WTC11 (cell line): ENCODE measurements around the gene RAI14. TPM values are rescaled to one million over a fixed set of nuclear protein-coding genes. Genes with fewer than 3 reads are reported as not detected.

Source experiments
- ATAC-seq: fragments of 200-7000 bp; cut with Tn5 transposase; 2 replicates; pipeline ENCODE4 v1.10.0; 2021; ENCODE audit warnings: mild to moderate bottlenecking, moderate library complexity
- CTCF ChIA-PET: fragments of 300-600 bp; sonication (Branson Sonifier 250); formaldehyde crosslinking; loops from one replicate; lab custom pipeline; 2021; ENCODE audit warnings: antibody characterized with exemption; lab: Charles Lee
- POLR2A ChIA-PET: fragments of 350-600 bp; sonication (Branson Sonifier 250); formaldehyde crosslinking; loops from one replicate; lab custom pipeline; 2021; ENCODE audit warnings: antibody characterized with exemption; lab: Charles Lee
- DNase-seq: peaks from one replicate; pipeline ENCODE4 v3.0.0; 2021; ENCODE audit warnings: low spot score
- H3K27ac Mint-ChIP-seq: 2 replicates; pipeline ENCODE4 v1.8.0; 2021; ENCODE audit warnings: mixed read lengths
- H3K27me3 Mint-ChIP-seq: 2 replicates; pipeline ENCODE4 v1.8.0; 2021; ENCODE audit warnings: low read depth, mild to moderate bottlenecking, moderate library complexity, mixed read lengths
- H3K36me3 Mint-ChIP-seq: 2 replicates; pipeline ENCODE4 v1.8.0; 2021; ENCODE audit warnings: mixed read lengths
- H3K4me1 Mint-ChIP-seq: 2 replicates; pipeline ENCODE4 v1.8.0; 2022; ENCODE audit warnings: mixed read lengths
- H3K4me3 Mint-ChIP-seq: 2 replicates; pipeline ENCODE4 v1.8.0; 2021; ENCODE audit warnings: mild to moderate bottlenecking, moderate library complexity, mixed read lengths
- H3K9me3 Mint-ChIP-seq: 2 replicates; pipeline ENCODE4 v1.8.0; 2021; ENCODE audit warnings: mixed read lengths
- ARID4B ChIP-seq: sonication (generic); formaldehyde crosslinking; IDR thresholded peaks from 2 replicates; pipeline ENCODE4 v1.8.0; 2023; ENCODE audit warnings: missing genetic modification reagents, mild to moderate bottlenecking, borderline replicate concordance
- ATF2 ChIP-seq: sonication (generic); formaldehyde crosslinking; IDR thresholded peaks from 2 replicates; pipeline ENCODE4 v1.8.1; 2022; ENCODE audit warnings: low read depth, missing genetic modification reagents, borderline replicate concordance
- CREB1 ChIP-seq: sonication (generic); formaldehyde crosslinking; IDR thresholded peaks from 2 replicates; pipeline ENCODE4 v1.8.0; 2023; ENCODE audit warnings: mild to moderate bottlenecking, missing genetic modification reagents
- ZNF219 ChIP-seq: sonication (generic); formaldehyde crosslinking; IDR thresholded peaks from 2 replicates; pipeline ENCODE4 v1.8.0; 2023; ENCODE audit warnings: missing genetic modification reagents, mild to moderate bottlenecking, borderline replicate concordance
- ZNF232 ChIP-seq: sonication (generic); formaldehyde crosslinking; IDR thresholded peaks from 2 replicates; pipeline ENCODE4 v1.8.0; 2022; ENCODE audit warnings: mild to moderate bottlenecking, missing genetic modification reagents
- total RNA-seq: library from RNA; stranded (reverse); gene quantifications from 3 replicates; pipeline ENCODE4 v1.2.3, GENCODE V29; 2021
- TF ChIP-seq, protein P1 (sequence below): fragments of 250-450 bp; sonication (Bioruptor Pico); IDR thresholded peaks from 2 replicates; pipeline ENCODE4 v1.9.0; 2021; ENCODE audit warnings: moderate library complexity, mild to moderate bottlenecking, inconsistent platforms, borderline replicate concordance
- TF ChIP-seq, protein P2 (sequence below): sonication (generic); formaldehyde crosslinking; IDR thresholded peaks from 2 replicates; pipeline ENCODE4 v1.8.0; 2022; ENCODE audit warnings: missing genetic modification reagents

Gene RAI14
- total RNA-seq, 1 experiment from 2014 or later = 185 TPM

GRCh38 chr5:34675857-34676256, 19.7 kb downstream of the RAI14 start (continued):
- TF ChIP-seq, protein P1, sequence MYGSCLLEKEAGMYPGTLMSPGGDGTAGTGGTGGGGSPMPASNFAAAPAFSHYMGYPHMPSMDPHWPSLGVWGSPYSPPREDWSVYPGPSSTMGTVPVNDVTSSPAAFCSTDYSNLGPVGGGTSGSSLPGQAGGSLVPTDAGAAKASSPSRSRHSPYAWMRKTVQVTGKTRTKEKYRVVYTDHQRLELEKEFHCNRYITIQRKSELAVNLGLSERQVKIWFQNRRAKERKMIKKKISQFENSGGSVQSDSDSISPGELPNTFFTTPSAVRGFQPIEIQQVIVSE (CRISPR knock-in tag) = no peak

DNA sequence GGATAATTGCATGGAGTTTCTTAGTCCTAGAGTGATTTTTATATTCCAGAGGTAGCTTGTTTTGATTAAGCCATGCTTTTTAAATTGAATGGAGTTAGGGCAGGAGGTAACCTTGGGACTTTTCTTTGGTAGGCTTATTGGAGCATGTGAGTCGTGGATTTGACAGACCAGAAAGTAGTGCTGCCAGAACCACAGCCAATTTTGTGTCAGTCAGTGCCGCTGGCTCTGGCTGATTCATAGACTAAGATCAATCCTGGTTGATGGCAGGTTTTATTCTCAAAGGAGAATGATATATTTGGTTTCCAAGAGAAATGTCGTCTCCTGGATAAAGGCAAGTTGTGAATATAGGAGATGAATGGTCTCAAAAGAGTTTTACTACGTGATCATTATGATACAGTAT, 20.3 kb downstream of the RAI14 start:
- no peaks in the 10 kb centered on the region for H3K27me3 Mint-ChIP-seq

More for the DNA sequence above, 20.3 kb downstream of the RAI14 start:
- H3K27ac Mint-ChIP-seq = peak overlapping the region; percentile 11; the same call in 1 of the 2 replicates
- H3K9me3 Mint-ChIP-seq = no peaks in the 10 kb centered on the region
- ChIA-PET CTCF (interaction anchor here (0.6 kb wide), 1 partner anchor 8 kb away, joined by 4 read pairs; no protein-coding TSS in a partner anchor), POLR2A (no interaction called here)
- H3K4me1 Mint-ChIP-seq = peaks cover 69% of the 10 kb centered on the region
- H3K36me3 Mint-ChIP-seq = peaks cover 12% of the 10 kb centered on the region; the same call in 1 of the 2 replicates
- ATAC-seq = no peak
- H3K4me3 Mint-ChIP-seq = no peak overlapping the region
- TF ChIP-seq ZNF219 (no peak), CREB1 (CRISPR knock-in tag) (no peak), ZNF232 (CRISPR knock-in tag) (no peak), ATF2 (no peak), ARID4B (CRISPR knock-in tag) (no peak)
- TF ChIP-seq, protein P2, sequence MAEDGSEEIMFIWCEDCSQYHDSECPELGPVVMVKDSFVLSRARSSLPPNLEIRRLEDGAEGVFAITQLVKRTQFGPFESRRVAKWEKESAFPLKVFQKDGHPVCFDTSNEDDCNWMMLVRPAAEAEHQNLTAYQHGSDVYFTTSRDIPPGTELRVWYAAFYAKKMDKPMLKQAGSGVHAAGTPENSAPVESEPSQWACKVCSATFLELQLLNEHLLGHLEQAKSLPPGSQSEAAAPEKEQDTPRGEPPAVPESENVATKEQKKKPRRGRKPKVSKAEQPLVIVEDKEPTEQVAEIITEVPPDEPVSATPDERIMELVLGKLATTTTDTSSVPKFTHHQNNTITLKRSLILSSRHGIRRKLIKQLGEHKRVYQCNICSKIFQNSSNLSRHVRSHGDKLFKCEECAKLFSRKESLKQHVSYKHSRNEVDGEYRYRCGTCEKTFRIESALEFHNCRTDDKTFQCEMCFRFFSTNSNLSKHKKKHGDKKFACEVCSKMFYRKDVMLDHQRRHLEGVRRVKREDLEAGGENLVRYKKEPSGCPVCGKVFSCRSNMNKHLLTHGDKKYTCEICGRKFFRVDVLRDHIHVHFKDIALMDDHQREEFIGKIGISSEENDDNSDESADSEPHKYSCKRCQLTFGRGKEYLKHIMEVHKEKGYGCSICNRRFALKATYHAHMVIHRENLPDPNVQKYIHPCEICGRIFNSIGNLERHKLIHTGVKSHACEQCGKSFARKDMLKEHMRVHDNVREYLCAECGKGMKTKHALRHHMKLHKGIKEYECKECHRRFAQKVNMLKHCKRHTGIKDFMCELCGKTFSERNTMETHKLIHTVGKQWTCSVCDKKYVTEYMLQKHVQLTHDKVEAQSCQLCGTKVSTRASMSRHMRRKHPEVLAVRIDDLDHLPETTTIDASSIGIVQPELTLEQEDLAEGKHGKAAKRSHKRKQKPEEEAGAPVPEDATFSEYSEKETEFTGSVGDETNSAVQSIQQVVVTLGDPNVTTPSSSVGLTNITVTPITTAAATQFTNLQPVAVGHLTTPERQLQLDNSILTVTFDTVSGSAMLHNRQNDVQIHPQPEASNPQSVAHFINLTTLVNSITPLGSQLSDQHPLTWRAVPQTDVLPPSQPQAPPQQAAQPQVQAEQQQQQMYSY (CRISPR knock-in tag) = no peak
- no peak for DNase-seq
